Hematopoietic multipotent progenitor cell treated with erythropoietin and hydrocortisone succinate and interleukin-3 and kit ligand, for 6 days (in vitro differentiated cells): ENCODE results near the gene FKBP10.
"Not testable (repeated sequence)": the region's sequence is repeated elsewhere in the genome, so short reads cannot be mapped to it uniquely, and the experiment has no call there.

Experiments used
- DNase-seq: peaks from one replicate; pipeline ENCODE4 v3.0.0-alpha.2; 2015

Gene FKBP10

GRCh38 chr17:41811549-41812380, 1.0 kb upstream of the FKBP10 start, which contains the start of gene P3H4:
Gene P3H4 (minus strand): TSS chr17:41811949. CDS start chr17:41811915, 34 bp downstream.
- peak; percentile 74 for DNase-seq

GRCh38 chr17:41813152-41813680, 412 bp downstream of the FKBP10 start:
- no peak for DNase-seq

- DNase-seq, result no peak
Measured at GRCh38 chr17:41813699-41814124, 908 bp downstream of the FKBP10 start.

GRCh38 chr17:41814195-41814594, 1.4 kb downstream of the FKBP10 start:
- DNase-seq, result no peak

GRCh38 chr17:41816637-41817320, 4.0 kb downstream of the FKBP10 start:
- no peak for DNase-seq

GRCh38 chr17:41818024-41818423, 5.2 kb downstream of the FKBP10 start:
- no peak for DNase-seq

GRCh38 chr17:41821776-41822175, 9.0 kb downstream of the FKBP10 start:
- DNase-seq, result no peak

GRCh38 chr17:41822216-41823140, 9.7 kb downstream of the FKBP10 start:
- no peak for DNase-seq

GRCh38 chr17:41823141-41823524, 10.3 kb downstream of the FKBP10 start:
- no peak for DNase-seq

GRCh38 chr17:41823580-41823979, 10.8 kb downstream of the FKBP10 start:
- no peak for DNase-seq

GRCh38 chr17:41824086-41824485, 11.3 kb downstream of the FKBP10 start:
- DNase-seq, result no peak

GRCh38 chr17:41825175-41825845, 12.5 kb downstream of the FKBP10 start:
- DNase-seq, result no peak

GRCh38 chr17:41829961-41830360, 17.2 kb downstream of the FKBP10 start:
- not testable (repeated sequence) for DNase-seq

GRCh38 chr17:41835214-41835799, 22.5 kb downstream of the FKBP10 start:
- DNase-seq, result peak; percentile 19

- peak; percentile 49 for DNase-seq
Measured at GRCh38 chr17:41835800-41836549, 23.2 kb downstream of the FKBP10 start, which contains the start of gene NT5C3B. Gene NT5C3B (minus strand): TSS chr17:41836232. CDS start chr17:41836193, 39 bp downstream.

- no peak for DNase-seq
Measured at GRCh38 chr17:41836550-41837196, 23.9 kb downstream of the FKBP10 start.

GRCh38 chr17:41837761-41838538, 25.1 kb downstream of the FKBP10 start, which contains the start of gene KLHL10:
Gene KLHL10 (plus strand): TSS chr17:41837825. CDS start chr17:41837933, 108 bp downstream.
- no peak for DNase-seq

- not testable (repeated sequence) for DNase-seq
Measured at GRCh38 chr17:41839448-41839847, 26.6 kb downstream of the FKBP10 start.

- DNase-seq, result not testable (repeated sequence)
Measured at GRCh38 chr17:41840781-41841180, 28.0 kb downstream of the FKBP10 start.
